Stimulated activated CD8-positive, alpha-beta memory T cell treated with anti-CD3 and anti-CD28 coated beads, Interleukin-7, amount 100 ng/mL, for 4 hours (primary cell): ENCODE results near the gene KRTAP10-1.

ENCODE experiments used
- DNase-seq, 2 donors: peaks; one replicate each; pipeline ENCODE4 v3.0.0-alpha.2; 2020; ENCODE audit warnings: low read depth in 2 of 2

The KRTAP10-1 gene

GRCh38 chr21:44548922-44549321 lies 8.9 kb upstream of the KRTAP10-1 start:
- no peak for DNase-seq

GRCh38 chr21:44548381-44548780 lies 8.4 kb upstream of the KRTAP10-1 start:
- DNase-seq, result no peak

DNA sequence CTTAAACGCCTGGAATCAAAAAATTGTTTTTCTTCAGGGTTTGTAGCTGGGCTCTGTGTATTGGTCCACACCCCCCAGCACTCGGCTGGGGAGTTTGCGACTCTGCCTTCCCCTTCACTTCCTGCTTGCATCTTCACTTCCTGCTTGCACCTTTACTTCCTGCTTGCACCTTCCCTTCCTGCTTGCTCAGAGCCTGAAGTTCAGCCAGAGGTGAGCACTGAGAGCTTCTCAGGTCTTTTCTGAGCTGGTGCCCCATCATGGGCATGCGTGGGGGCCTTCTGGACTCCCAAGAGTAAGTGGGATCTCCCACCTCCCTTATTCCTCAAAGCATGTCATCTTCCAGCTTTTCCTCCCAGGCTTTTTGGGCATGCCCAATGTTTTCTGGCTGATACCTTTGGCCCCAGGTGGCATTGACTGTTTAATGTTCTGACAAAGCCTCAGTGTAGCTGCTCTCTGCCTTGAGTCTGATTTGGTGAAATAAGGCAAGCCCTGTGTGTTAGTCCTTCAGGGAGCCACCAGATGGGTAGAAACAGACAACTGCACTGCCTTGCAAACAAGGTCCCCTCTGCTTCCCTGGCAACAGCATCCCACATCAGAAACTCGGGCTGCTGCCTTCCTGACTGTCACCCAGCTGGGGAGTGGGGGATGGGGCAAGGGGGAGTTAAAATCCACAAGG lies 7.8 kb upstream of the KRTAP10-1 start:
- DNase-seq, result no peak

- no peak for DNase-seq
Measured at GRCh38 chr21:44544566-44544965, 4.6 kb upstream of the KRTAP10-1 start.

DNA sequence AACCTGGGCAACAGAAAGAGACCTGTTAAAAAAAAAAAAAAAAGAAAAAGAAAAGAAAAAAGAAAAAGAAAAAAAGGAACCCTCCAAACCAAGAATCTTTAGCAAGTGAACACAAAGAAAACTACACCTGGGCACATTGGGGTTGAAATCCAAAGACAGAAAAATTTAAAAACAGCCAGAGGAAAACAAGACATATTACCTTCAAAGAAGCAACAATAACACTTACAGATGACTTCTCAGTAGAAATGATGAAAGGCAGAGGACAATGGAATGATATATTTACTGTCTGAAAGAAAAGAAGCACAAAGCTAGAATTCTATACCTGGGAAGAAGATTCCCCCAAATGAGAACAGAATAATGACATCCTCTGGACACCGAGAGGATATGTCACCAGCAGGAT lies 2.7 kb upstream of the KRTAP10-1 start:
- DNase-seq, result no peak

DNA sequence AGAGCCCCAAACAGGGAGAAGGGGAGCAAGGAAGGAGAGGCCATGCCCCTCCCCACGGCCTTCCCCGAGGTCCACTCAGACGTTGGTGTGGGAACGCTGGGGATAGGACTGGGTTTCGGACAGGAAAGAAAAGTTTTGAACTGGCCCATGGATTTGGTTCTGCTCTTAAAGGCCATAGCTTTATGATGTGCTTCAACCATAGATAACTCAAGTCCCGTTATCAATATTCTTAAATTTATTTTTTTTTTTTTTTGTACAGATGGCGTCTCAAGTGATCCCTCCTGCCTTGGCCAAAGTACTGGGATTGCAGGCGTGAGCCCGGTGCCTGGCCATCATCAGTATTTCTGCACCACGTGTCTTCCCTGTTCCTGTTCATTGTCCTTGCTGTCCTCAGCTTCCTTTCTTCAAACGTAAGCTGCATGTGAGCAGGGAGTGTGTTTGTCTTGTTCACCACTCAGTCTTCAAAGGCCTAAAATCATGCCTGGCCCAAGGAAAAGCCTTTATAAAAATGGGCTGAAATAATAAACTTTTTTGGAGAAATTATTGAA lies 820 bp upstream of the KRTAP10-1 start:
- no peak for DNase-seq

DNA sequence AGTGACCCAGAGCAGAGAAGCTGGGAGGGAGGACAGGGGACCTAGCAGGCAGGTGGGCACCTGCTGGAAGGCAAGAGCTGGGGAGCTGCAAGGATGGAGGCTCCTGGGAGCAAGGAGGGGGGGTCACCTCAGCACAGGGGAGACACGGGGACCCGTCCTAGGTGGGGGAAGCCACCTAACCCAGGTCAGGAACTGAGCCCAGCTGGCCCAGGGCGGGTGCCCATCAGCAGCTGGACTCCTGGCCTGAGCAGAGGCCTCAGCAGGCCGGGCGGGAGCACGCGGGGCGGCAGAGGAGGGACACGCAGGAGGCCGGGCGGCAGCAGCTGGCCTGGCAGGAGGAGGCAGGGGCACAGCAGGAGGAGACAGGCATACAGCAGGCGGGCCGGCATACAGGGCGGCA lies 949 bp downstream of the KRTAP10-1 start:
- DNase-seq, result no peak

DNA sequence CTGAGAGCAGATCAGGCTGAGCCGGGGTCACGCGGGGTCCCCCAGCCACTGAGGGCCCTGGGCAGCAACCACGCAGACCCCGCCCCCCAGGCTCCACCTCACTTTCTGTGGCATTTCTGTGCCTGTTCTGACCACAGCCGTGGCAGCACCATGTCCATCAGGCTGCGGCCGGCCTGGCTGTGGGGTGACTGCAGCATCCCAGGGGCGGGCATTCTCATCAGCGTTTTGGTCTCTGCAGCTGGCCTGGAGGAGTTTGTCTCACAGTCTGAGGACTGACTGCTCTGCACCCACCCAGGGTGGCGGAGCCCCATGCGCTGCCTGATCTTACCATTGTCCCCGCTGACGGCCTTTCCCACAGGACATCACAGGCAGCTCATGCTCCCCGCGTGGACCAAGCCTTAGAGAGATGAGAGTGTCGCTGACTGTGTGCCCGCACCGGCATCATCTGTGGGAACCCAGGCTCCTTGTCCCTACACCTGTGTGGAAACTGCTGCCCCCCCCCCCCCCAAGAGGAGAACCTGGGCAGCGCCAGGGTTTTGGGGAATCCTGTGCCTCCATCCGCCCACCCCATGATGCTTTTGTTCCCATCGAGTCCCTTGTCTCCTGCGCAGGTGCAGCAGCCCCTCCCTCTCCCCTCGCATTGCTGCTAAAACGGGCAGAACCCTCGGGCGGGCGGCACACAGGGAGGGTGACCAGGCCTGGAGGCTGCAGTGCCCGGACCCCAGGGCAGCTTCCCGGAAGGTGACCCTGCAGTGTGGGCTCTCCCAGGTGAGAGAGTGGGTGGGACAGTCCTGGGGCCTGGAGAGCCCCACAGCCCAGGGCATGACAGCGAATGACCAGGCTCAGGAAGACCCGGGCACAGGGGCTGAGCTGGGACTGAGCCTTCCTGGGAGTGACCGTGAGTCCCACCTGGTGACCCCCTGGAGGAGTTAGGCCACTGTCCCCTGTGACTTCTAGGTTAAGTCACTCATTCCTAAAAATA lies 1.8 kb downstream of the KRTAP10-1 start:
- no peak for DNase-seq

DNA sequence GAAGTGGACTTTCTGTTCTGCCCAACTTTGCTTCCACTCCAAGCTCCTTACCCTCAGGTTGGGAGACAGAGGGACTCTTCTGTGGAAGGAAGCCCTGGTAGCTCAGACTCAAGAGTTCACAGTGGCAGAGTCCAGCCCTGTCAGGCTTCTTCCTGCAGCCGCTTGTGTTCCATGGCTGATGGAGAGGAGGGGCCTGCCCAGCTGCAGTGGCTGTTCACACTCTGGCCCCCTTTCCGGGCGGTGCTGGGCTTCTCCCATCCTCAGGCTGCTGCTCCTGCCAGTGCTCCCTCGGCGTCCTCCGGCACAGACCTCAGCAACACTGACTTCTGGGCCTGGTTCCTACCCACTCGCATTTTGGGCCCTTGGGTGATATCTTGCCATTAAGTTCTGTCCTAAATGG lies 4.0 kb downstream of the KRTAP10-1 start:
- DNase-seq, result no peak

DNA sequence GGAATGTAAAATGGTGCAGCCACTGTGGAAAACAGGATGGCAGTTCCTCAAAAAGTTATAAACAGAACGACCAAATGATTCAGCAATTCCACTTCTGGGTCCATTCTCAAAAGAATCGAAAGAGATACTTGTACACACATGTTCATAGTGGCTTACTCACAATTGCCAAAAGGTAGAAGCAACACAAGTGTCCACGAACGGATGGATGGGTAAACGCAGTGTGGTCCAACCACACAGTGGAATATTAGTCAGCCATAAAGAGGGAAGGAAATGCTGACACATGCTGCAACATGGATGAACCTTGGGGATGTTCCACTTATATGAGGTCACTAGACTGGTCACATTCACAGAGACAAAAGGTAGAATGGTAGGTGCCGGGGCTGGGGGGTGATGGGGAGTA lies 5.3 kb downstream of the KRTAP10-1 start:
- no peak for DNase-seq

DNA sequence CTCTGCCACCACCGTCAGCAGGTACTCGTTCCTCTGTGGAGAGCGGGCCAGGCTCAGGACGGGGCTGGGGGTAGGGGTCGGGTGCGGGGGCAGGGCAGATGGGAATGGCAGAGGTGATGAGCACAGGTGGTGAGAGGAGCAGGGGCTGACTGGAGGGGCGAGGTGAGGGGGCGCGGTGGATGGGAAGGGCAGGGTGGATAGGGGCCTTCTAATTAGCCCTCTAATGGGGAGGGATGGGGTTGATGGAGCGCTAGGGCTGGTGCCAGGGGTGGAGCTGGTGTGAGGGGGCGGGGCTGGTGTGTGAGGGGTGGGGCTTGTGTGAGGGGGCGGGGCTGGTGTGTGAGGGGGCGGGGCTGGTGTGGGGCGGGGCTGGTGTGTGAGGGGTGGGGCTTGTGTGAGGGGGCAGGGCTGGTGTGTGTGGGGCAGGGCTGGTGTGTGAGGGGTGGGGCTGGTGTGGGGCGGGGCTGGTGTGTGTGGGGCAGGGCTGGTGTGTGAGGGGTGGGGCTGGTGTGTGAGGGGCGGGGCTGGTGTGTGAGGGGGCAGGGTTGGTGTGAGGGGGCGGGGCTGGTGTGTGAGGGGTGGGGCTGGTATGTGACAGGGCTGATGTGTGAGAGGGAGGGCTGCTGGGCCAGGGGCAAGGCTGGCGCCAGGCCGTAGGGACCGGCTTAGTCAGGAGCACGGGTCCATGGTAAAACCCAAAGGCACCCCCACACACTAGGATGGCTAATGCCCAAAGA lies 5.9 kb downstream of the KRTAP10-1 start:
- no peak for DNase-seq

GRCh38 chr21:44533121-44533890 lies 6.7 kb downstream of the KRTAP10-1 start:
- no peak for DNase-seq

DNA sequence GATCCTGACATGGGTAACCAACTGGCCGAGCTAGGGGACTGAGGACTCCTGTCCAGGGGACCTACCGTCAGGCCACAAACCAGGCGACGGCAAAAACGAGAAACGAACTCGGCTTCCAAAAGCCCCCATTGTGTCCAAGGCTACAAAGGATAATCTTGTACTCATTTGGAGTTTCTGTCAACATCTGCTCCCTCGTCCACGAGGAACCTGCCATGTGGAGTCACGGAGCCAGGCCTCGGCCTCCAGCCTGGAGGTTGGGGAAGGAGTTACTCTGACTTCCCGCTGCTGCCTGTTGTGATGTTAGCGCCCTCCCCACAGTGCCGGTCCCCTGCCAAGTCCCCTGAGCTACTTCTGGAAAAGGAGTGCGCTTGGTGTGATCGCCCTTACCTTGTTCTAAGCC lies 7.3 kb downstream of the KRTAP10-1 start:
- DNase-seq, result no peak

DNA sequence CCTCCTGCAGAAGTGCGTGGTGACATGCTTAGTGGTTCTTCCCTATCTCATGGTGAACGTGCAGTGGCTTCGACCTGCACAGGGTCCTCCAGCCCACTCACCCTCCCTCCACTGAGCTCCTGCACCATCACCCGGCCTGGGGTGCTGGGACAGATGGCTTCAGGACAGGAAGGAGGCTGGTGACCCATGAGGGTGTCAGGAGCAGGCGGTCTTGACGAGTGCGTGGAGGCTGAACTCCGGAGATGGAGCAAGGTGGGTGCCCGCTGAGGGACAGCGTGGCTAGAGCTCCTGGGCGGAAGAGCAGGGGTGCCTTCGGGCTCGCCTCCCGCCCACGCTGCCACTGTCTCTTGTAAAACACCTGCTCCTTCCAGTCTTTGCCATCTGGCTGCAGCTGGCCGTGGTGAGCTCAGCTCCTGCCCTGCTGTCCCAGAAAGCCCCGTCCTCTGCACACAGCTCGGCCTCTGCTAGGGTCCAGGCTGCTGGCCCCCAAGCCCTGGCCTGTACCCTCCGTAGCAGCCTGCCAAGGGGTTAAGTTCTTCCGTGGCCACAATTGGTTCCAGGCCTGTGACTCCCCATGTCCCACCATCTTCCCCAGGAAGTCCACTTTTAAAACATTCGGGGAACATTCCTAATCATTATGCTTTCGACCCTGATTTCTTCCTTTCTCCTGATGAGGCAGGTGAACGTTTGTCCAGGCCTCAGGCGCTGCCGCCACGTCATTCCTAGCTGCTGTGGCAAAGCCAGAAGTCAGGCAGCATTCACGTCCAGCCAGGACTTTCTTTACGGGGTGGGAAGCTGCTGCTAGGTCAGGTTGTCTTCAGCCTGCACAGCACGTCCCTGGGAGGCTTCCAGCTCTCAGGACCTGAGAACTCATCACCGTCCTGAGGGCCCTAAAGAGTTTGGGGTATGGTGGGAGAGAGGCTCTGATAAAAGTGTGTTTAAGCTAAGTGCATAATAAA lies 8.1 kb downstream of the KRTAP10-1 start:
- no peak for DNase-seq

DNA sequence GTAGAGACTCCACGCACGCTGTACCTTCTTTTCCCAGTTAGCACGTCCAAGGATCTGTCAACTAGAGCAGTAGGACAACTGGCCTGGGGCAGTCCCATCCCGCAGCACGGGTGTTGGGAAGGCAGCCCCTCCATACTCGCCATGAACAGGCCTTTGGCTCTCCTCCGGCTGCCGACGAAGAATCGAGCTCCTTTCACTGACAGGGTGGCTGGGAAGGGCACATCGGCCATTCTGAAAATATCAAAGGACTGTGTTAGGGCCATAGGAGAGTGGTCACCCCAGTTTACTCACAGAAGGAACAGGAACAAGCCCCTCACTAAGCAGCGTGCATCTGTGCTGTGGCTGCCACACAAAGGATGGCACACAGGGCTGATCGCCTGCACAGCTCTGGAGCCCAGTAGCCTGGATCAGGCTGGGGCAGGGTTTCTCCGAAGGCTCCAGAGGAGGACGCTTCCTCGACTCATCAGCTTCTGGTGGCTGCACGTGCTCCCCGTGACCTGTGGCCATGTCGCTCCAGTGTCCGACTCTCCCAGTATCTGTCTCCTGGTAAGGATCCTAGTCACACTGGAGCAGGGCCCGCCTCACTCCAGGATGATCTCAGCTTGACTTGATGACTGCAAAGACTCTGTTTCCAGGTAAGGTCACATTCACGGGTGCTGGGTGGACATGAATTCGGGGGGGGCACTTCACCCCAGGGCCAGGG lies 8.9 kb downstream of the KRTAP10-1 start:
- DNase-seq, result no peak

DNA sequence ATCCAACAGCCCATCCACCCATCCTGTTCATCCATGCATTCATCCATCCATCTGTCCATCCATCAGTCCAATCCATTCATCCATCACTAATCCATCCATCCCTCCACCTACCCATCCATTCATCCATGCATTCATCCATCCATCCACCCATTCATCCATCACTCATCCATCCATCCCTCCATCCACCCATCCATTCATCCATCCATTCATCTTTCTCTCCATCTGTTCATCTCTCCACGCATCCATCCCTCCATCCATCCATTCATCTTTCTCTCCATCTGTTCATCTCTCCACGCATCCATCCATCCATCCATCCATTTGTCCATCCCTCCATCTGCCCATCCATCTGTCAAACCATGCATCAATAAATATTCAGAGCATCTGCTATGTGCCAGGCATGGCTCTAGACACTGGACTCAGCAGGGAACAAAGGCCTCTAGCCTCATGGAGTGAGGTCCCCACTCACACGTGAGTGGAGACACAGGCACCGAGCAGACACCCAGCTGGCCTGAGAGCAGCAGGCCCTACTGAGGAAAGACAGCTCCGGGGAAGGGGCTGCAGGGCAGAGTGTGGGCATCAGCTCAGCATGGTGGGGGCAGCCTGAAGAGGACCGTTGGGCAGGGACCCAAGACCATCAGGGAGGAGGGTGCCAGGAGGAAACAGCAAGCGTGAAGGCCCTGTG lies 9.6 kb downstream of the KRTAP10-1 start:
- no peak for DNase-seq

GRCh38 chr21:44529503-44530125 lies 10.4 kb downstream of the KRTAP10-1 start:
- no peak for DNase-seq

DNA sequence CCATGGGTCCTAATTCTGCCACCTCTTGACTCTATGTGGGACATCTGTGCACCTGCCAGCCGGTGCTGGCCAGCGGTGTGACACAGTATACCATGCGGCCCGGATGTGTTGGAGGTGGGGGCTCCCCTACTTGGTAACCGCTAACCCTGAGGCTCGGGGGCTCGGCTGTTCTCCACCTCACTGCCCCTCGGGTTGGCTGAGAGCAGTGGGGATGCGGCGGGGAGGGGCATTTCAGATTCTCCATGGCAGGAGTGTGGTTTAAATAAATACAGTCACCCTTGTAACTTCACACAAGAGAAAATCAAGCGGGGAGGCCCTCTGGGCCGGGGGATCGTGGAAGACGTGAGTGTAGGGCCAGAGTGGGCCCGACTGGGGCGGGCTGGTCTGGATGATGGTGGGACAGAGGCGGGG lies 11.0 kb downstream of the KRTAP10-1 start:
- DNase-seq, result no peak

DNA sequence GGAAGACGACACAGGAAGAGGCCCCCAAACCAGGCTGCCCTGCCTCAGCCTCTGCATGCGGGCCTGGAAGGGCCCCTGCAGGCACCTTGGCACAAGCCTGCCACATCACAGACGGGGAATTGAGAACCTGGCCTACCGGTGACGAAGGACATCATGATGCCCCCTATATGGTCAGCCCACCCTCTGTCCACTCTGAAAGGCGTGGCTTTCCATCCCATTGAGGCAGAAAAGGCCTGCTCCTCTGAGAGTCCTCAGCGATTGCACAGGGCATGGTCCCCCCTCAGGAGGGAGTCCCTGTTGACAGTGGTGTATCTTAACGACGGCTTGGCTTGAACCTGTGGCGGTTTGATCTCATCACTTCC lies 11.4 kb downstream of the KRTAP10-1 start:
- no peak for DNase-seq
